Prostate gland (tissue), 2 donors: ENCODE data around the gene PAH. TPM values are rescaled to one million over a fixed set of nuclear protein-coding genes. Genes with fewer than 3 reads are reported as not detected.

Source experiments
- DNase-seq: peaks from one replicate; pipeline ENCODE4 v3.0.0-alpha.2; 2019; ENCODE audit warnings: low spot score
- H3K27ac ChIP-seq, 2 donors: fragments of 200-600 bp; sonication (generic); 2 replicates each; pipeline ENCODE4 v1.5.1; 2017 to 2019
- H3K27me3 ChIP-seq: fragments of 200-600 bp; sonication (generic); replicated peaks from 2 replicates; pipeline ENCODE4 v1.5.1; 2019; ENCODE audit not compliant: insufficient read depth
- H3K36me3 ChIP-seq, 2 donors: fragments of 200-600 bp; sonication (generic); 1 replicate in 1 of 2; 2 replicates in 1 of 2; pipeline versions ENCODE4 v1.5.1 to v1.8.1; 2017 to 2019
- H3K4me1 ChIP-seq: fragments of 200-600 bp; sonication (generic); replicated peaks from 2 replicates; pipeline ENCODE4 v1.5.1; 2019
- H3K4me3 ChIP-seq, 2 donors: fragments of 200-600 bp; sonication (generic); 2 replicates each; pipeline ENCODE4 v1.5.1; 2017 to 2019
- H3K9me3 ChIP-seq: fragments of 200-600 bp; sonication (generic); 2 replicates; pipeline ENCODE4 v1.5.1; 2017
- CTCF ChIP-seq, 4 experiments: fragments of 200-600 bp in 2 of 4; fragments of 450-650 bp in 2 of 4; sonication (generic) in 2 of 4; IDR thresholded peaks; 1 replicate in 3 of 4; 2 replicates in 1 of 4; pipeline ENCODE4 v1.5.1; 2016 to 2019; ENCODE audit warnings: antibody characterized with exemption in 4 of 4, mild to moderate bottlenecking in 2 of 4, moderate library complexity in 2 of 4
- POLR2A ChIP-seq: fragments of 450-650 bp; IDR thresholded peaks from one replicate; pipeline ENCODE4 v1.6.1; 2016; ENCODE audit warnings: antibody characterized with exemption, mild to moderate bottlenecking
- POLR2AphosphoS5 ChIP-seq: sonication (generic); formaldehyde crosslinking; IDR thresholded peaks from one replicate; pipeline ENCODE4 v1.6.1; 2017; ENCODE audit warnings: antibody characterized with exemption
- WGBS: methylation state at CpG from one replicate; pipeline ENCODE4 v1.1.5; 2018; 5-methylcytosine and 5-hydroxymethylcytosine counted together
- intact Hi-C: fragments of 100-400 bp; cut with DNase I; formaldehyde crosslinking; loops from one replicate; pipeline ENCODE4 v1.14.2; 2022
- total RNA-seq, 2 donors: library from RNA; depleted of rRNA; stranded (reverse); fragments of >200 nt; gene quantifications; one replicate each; pipeline ENCODE4 v1.1.0, GENCODE V29; 2016

PAH gene
- total RNA-seq, 2 donors from 2014 or later, result 0.36 to 4.1 TPM

- Histone ChIP-seq H3K4me1 (no peaks in the 10 kb centered on the region), H3K27ac (no peak overlapping the region), H3K27me3 (no peaks in the 10 kb centered on the region), H3K9me3 (no peaks in the 10 kb centered on the region), H3K4me3 (no peak overlapping the region), H3K36me3 (no peaks in the 10 kb centered on the region)
- intact Hi-C loops, result no loop called here
- TF ChIP-seq CTCF (IDR thresholded peaks at IDR 0.05) (no peak), POLR2AphosphoS5 (no peak), POLR2A (no peak)
- no peak for DNase-seq
- WGBS, result 89% methylated on average over 2 of the region's 2 CpGs
Observed at GRCh38 chr12:102939670-102940222, 22.7 kb upstream of the PAH start.

GRCh38 chr12:102939059-102939458, 22.0 kb upstream of the PAH start:
- Histone ChIP-seq H3K4me1 (no peaks in the 10 kb centered on the region), H3K36me3 (no peaks in the 10 kb centered on the region), H3K4me3 (no peak overlapping the region), H3K27ac (no peak overlapping the region), H3K27me3 (no peaks in the 10 kb centered on the region), H3K9me3 (no peaks in the 10 kb centered on the region)
- DNase-seq, result no peak
- intact Hi-C loops, result no loop called here
- WGBS, result 61% methylated on average over 2 of the region's 2 CpGs
- no peak for TF ChIP-seq POLR2A
- TF ChIP-seq POLR2AphosphoS5, result no peak
- TF ChIP-seq CTCF (IDR thresholded peaks at IDR 0.05), result no peak

GRCh38 chr12:102933168-102933567, 16.1 kb upstream of the PAH start:
- Histone ChIP-seq H3K36me3 (no peaks in the 10 kb centered on the region), H3K27me3 (no peaks in the 10 kb centered on the region), H3K27ac (no peak overlapping the region), H3K9me3 (no peaks in the 10 kb centered on the region), H3K4me1 (no peaks in the 10 kb centered on the region), H3K4me3 (no peak overlapping the region)
- intact Hi-C loops, result no loop called here
- TF ChIP-seq POLR2A, result no peak
- no peak for TF ChIP-seq POLR2AphosphoS5
- no peak for TF ChIP-seq CTCF (IDR thresholded peaks at IDR 0.05)
- DNase-seq, result no peak
- 77% methylated on average over 1 of the region's 1 CpG for WGBS

- TF ChIP-seq POLR2A, result no peak
- no peak for TF ChIP-seq POLR2AphosphoS5
- no peak for TF ChIP-seq CTCF (IDR thresholded peaks at IDR 0.05)
Observed at GRCh38 chr12:102927220-102927619, 10.2 kb upstream of the PAH start.

GRCh38 chr12:102921240-102921639, 4.2 kb upstream of the PAH start:
- TF ChIP-seq POLR2A, result no peak
- no peak for TF ChIP-seq CTCF (IDR thresholded peaks at IDR 0.05)
- no peak for TF ChIP-seq POLR2AphosphoS5
- no peak overlapping the region for H3K4me3 ChIP-seq

More at GRCh38 chr12:102927220-102927619, 10.2 kb upstream of the PAH start:
- Histone ChIP-seq H3K27ac (no peak overlapping the region), H3K4me3 (no peak overlapping the region), H3K27me3 (no peaks in the 10 kb centered on the region), H3K4me1 (no peaks in the 10 kb centered on the region), H3K9me3 (no peaks in the 10 kb centered on the region), H3K36me3 (no peaks in the 10 kb centered on the region)
- DNase-seq, result no peak
- intact Hi-C loops, result no loop called here

More at GRCh38 chr12:102921240-102921639, 4.2 kb upstream of the PAH start:
- Histone ChIP-seq H3K27ac (no peak overlapping the region), H3K36me3 (no peaks in the 10 kb centered on the region), H3K9me3 (no peaks in the 10 kb centered on the region), H3K4me1 (no peaks in the 10 kb centered on the region), H3K27me3 (no peaks in the 10 kb centered on the region)
- intact Hi-C loops, result no loop called here
- no peak for DNase-seq
